Activated naive CD8-positive, alpha-beta T cell (primary cell): ENCODE measurements around the gene ST8SIA5.

Source experiments
- H3K27ac Mint-ChIP-seq: one replicate; pipeline ENCODE4 v1.8.0; 2021; ENCODE audit warnings: mixed read lengths
- H3K27me3 Mint-ChIP-seq: one replicate; pipeline ENCODE4 v1.8.0; 2021; ENCODE audit warnings: mixed read lengths
- H3K36me3 Mint-ChIP-seq: one replicate; pipeline ENCODE4 v1.8.0; 2021; ENCODE audit warnings: mixed read lengths
- H3K4me1 Mint-ChIP-seq: one replicate; pipeline ENCODE4 v1.8.0; 2021; ENCODE audit warnings: low read depth, mixed read lengths
- H3K4me3 Mint-ChIP-seq: one replicate; pipeline ENCODE4 v1.8.0; 2021; ENCODE audit warnings: mild to moderate bottlenecking, mixed read lengths
- H3K9me3 Mint-ChIP-seq: one replicate; pipeline ENCODE4 v1.8.0; 2021; ENCODE audit warnings: low read depth, mixed read lengths

Gene ST8SIA5

DNA sequence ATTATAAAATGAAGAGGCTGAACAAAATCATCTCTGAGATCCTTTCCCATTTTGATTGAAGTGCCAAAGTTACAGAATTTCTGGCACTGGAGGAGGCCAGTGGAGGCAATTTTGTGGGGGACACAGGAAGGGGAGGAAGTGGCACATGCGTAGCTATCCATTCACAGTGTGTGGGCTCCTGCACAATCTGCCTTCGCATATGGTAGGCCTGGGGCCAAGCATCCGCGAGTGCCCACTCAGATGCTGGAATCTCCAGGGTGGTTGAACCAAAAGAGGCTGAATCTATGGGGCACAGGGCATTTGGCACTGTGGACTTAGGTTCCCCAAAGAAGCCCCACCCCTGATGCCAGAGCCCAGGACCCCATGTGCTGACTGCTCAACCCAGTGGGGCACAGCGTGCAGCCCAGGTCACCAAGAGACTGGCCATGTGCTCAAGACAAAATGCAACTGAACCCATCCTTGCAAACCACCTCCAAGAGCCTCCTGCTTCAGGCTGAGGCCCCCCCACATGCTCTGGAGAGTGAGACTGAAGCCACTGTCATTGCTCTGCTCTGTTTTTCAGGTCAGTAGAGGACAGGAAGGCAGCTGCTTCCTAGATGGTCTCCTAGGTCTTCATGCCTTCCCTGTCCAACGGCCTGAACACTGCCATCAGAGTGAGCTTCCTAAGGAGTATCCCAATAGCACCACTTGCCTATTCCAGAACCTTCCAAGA lies 28.5 kb downstream of the ST8SIA5 start:
- Mint-ChIP-seq H3K4me3 (no peak overlapping the region), H3K4me1 (no peaks in the 10 kb centered on the region), H3K27me3 (peaks cover 5% of the 10 kb centered on the region), H3K27ac (no peak overlapping the region), H3K9me3 (peaks cover 4% of the 10 kb centered on the region), H3K36me3 (no peaks in the 10 kb centered on the region)

DNA sequence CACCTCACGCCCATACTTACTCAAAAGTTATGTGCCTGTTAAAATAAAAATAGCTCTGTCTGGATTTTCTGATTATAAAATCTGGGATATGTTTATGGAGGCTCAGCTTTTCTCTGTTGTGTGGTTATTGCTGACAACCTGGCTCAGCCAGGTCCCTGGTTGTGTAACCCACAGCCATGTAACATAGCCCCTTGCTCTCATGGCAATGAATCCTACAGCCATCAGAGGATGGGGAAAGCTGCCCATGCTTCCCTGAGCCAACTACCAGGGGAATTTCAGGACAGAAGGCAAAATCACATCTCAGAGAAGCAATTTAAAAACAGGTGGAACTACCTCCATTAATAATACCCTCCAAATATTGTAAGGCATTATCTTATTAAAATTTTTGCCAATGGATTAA lies 29.7 kb downstream of the ST8SIA5 start:
- peaks cover 4% of the 10 kb centered on the region for H3K9me3 Mint-ChIP-seq
- peaks cover 5% of the 10 kb centered on the region for H3K27me3 Mint-ChIP-seq
- no peak overlapping the region for H3K27ac Mint-ChIP-seq
- H3K4me1 Mint-ChIP-seq: no peaks in the 10 kb centered on the region
- H3K4me3 Mint-ChIP-seq: no peak overlapping the region
- H3K36me3 Mint-ChIP-seq: no peaks in the 10 kb centered on the region

DNA sequence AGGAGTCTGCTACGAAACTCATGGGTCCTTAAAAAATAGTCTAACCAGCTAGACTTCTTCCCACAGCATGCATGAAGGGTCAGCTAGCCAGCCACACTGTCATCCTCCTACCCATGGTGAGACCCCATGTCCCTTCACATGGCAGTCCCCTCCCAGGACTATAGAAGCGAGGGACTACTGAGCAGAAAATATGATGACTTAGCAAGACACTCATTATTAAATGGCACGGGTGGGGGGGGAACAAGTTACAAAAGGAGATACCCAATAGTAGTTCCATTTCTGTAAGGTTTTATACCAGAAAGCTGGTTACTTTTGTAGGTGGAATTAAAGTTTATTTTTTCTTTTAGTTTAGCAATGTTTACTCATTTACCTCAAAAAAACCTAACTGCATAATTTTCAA lies 31.5 kb downstream of the ST8SIA5 start:
- Mint-ChIP-seq H3K4me1 (no peaks in the 10 kb centered on the region), H3K27ac (no peak overlapping the region), H3K27me3 (peaks cover 5% of the 10 kb centered on the region), H3K4me3 (no peak overlapping the region), H3K36me3 (no peaks in the 10 kb centered on the region), H3K9me3 (no peaks in the 10 kb centered on the region)

DNA sequence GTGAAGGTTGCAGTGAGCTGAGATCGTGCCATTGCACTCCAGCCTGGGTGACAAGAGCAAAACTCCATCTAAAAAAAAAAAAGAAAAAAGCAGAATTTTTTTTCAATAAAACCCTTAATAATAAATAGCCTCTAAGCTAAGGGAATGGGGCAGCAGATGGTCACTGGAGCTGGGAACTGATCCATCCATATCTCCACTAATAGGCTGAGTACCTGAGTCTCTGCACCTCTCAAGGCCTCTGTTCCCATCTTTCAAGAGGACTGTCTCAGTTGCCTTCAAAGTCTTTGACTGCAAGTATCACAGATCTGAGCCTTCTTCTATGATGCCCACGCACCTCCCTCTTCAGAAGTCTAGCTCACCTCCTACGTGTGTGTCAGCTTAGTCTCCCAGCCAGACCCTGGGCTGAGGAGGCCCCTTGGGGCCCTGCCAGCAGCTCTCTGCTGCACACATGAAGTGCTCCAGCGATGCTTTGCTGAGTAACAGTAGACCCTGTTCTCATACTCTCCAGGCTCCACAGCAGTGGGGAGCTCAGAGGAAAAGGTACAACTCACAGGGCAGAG lies 32.9 kb downstream of the ST8SIA5 start:
- no peaks in the 10 kb centered on the region for H3K9me3 Mint-ChIP-seq
- H3K4me3 Mint-ChIP-seq: no peak overlapping the region
- H3K27me3 Mint-ChIP-seq: peaks cover 2% of the 10 kb centered on the region
- H3K36me3 Mint-ChIP-seq: no peaks in the 10 kb centered on the region
- no peak overlapping the region for H3K27ac Mint-ChIP-seq
- H3K4me1 Mint-ChIP-seq: no peaks in the 10 kb centered on the region

DNA sequence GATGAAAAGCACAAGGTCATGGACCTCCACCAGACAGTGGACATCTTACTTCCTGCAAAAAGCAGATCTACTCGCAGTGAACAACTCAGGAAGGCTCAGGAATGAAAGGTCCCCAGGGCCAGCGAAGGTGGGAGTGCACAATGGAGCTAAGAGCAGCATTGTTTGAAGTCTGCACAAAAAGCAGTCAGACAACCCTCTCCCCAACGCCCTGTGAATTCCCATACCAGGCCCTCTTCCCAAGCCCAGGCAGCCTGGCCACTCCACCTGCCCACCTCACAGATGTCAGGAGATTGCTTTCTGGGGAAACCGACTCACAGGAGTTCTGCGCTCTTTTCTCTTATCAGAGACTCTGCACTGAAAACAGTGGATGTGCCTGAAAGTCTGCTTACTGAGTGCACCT lies 34.8 kb downstream of the ST8SIA5 start:
- peaks cover 2% of the 10 kb centered on the region for H3K27me3 Mint-ChIP-seq
- no peaks in the 10 kb centered on the region for H3K36me3 Mint-ChIP-seq
- no peaks in the 10 kb centered on the region for H3K4me1 Mint-ChIP-seq
- no peak overlapping the region for H3K4me3 Mint-ChIP-seq
- H3K27ac Mint-ChIP-seq: no peak overlapping the region
- no peaks in the 10 kb centered on the region for H3K9me3 Mint-ChIP-seq

DNA sequence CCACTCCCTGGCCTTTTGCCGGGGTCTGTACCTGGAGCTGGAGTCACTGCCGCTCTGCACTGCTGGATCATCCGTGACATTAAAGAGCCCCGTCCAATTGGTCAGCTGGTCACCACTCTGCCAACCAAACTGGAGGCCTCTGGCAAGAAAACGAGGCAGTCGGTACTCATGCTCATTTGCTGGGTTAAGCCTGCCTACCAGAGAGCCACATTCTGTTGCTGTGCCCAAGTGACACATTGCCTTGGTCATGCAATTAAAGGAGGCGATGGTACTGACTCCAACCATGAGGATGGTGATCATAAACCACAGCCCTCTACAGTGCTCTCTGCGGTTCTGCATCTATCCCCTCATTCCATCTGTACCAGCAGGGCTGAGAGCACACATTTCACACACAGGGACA lies 35.5 kb downstream of the ST8SIA5 start:
- Mint-ChIP-seq H3K4me1 (no peaks in the 10 kb centered on the region), H3K27ac (no peak overlapping the region), H3K27me3 (peaks cover 2% of the 10 kb centered on the region), H3K4me3 (no peak overlapping the region), H3K36me3 (no peaks in the 10 kb centered on the region), H3K9me3 (no peaks in the 10 kb centered on the region)

DNA sequence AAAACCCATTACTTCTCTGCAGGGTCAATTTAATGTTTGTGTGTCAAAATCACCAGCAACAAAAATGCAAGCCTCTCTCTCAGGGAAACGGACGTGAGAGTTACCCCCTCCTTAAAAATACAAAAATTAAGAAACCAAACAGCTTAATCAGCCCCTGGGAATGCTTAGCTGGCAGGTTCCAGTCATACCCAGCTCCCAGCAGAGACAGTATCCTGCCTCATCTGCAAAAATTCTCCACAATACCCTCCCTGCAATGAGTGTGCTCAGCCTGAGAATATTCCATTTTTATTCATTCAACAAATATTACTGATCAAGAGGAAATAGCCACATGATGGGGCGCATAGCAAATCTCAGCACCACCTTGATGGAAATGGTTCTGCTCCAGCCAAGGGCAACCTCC lies 36.3 kb downstream of the ST8SIA5 start:
- Mint-ChIP-seq H3K27ac (no peak overlapping the region), H3K4me3 (no peak overlapping the region), H3K4me1 (no peaks in the 10 kb centered on the region), H3K9me3 (no peaks in the 10 kb centered on the region), H3K27me3 (peaks cover 2% of the 10 kb centered on the region), H3K36me3 (no peaks in the 10 kb centered on the region)

DNA sequence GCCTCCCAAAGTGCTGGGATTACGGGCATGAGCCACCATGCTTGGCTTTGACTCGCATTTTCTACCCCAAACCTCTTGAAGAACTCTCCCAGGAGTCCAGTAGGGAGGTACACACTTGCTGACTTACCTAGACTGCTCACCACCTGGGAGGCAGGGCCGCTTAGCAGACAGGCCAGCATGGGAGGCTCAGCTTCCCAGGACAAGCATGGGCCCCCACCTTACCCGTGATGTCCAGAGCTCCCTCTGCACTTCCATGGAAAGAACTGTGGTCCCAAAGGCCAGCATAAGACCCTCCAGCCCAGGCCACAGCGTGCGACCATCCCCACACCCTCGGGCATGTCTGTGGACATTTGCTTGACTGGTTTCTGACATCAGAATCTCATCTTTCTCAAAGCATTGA lies 36.8 kb downstream of the ST8SIA5 start:
- Mint-ChIP-seq H3K27ac (no peak overlapping the region), H3K4me3 (no peak overlapping the region), H3K9me3 (no peaks in the 10 kb centered on the region), H3K27me3 (peaks cover 2% of the 10 kb centered on the region), H3K36me3 (no peaks in the 10 kb centered on the region), H3K4me1 (no peaks in the 10 kb centered on the region)

DNA sequence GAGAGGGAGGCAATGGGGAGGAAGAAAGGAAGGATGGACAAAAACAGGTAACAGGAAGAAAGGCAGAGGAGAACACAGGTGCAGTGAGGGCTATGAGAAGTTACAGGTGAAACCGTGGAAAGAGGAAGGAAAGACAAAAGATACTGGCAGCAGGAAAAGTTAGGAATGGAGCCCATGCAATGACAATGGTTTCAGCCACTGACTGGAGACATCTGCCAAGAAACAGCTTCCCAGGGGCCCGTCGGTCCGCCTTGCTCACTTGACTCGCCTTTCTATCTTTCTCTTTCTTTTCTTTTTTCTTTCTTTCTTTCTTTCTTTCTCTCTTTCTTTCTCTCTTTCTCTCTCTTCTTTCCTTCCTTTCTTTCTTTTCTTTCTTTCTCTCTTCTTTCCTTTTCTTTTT lies 37.5 kb downstream of the ST8SIA5 start:
- H3K27me3 Mint-ChIP-seq: peaks cover 2% of the 10 kb centered on the region
- no peaks in the 10 kb centered on the region for H3K36me3 Mint-ChIP-seq
- H3K4me3 Mint-ChIP-seq: no peak overlapping the region
- H3K4me1 Mint-ChIP-seq: no peaks in the 10 kb centered on the region
- no peak overlapping the region for H3K27ac Mint-ChIP-seq
- no peaks in the 10 kb centered on the region for H3K9me3 Mint-ChIP-seq

DNA sequence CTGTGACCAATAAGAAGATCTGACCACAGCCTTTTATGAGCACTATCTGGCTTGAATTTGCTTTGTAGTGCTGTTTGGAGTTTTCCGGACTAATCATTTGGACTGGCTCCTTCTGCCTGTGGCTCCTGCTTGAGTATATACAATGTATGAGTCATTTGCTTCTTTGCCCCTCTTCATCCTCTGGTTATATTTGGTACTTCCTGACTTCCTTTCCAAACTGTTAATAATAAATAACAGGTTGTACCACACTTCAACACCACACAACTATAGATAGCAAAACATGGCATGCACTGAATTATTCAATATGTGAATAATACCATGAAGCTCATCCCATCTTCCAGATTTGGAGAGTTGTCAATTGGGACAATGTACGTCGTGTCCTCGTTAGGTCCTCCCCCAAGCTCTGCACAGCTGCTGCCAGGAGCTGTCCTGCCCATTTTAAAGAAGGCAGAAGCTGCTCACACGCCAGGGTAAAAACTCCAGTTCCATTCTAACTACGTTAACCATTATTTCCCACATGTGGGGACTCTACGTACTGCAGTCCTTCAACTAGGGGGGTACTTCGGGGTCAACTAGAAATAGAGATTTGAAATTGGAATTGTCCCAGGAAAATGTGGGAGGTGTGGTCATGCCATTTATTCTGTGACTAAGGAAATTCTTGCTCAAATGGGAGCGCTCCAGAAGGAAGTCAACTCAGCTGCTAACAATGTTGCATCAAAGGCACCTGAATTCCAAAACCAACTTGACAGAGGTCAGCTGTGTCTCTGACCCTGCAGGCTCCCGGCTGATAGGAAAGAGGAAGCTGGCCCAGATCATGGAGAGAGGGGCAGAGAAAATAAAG lies 38.1 kb downstream of the ST8SIA5 start:
- Mint-ChIP-seq H3K36me3 (no peaks in the 10 kb centered on the region), H3K9me3 (no peaks in the 10 kb centered on the region), H3K27me3 (peaks cover 2% of the 10 kb centered on the region), H3K4me1 (no peaks in the 10 kb centered on the region), H3K4me3 (no peak overlapping the region), H3K27ac (no peak overlapping the region)

DNA sequence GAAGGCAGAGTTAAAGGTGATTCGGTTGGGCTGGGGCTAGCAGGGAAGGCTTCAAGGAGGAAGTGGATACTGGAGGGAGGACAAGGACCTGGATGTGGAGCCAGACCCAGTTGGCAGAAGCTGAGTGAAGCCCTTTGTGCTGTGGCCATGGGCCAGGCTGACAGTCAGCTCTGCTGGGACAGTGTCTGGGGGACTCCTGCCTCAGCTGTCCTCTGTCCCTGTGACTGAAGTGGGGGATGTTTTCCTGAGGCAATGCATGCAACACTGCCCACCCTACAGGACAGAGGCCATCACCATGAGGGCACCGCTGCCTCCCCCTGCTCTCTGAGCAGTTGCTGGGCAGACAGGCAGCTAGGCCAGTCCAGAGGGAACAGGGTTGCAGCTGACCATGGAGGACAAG lies 40.0 kb downstream of the ST8SIA5 start:
- no peak overlapping the region for H3K4me3 Mint-ChIP-seq
- H3K9me3 Mint-ChIP-seq: no peaks in the 10 kb centered on the region
- no peaks in the 10 kb centered on the region for H3K36me3 Mint-ChIP-seq
- H3K27ac Mint-ChIP-seq: no peak overlapping the region
- H3K4me1 Mint-ChIP-seq: no peaks in the 10 kb centered on the region
- peaks cover 2% of the 10 kb centered on the region for H3K27me3 Mint-ChIP-seq

DNA sequence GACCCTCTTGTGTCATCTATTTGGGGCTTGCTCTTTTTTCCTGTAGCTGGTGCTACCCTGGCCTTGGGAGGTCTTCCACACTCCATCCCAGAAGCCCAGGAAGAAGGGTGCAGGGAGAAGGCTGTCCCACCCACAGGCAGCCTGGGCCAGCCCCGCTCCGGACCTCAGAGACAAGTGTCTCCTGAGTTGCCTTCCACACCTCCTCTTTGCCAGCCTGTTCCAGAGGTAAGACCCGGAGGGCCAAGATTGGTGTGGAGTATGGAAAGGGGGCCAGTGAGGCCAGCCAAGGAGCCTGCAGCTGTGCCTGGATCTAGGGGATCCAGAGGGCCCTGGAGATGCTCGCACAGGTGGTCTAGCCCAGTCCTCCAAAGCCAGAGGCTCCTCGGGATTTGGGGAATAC lies 40.5 kb downstream of the ST8SIA5 start:
- Mint-ChIP-seq H3K27ac (no peak overlapping the region), H3K9me3 (no peaks in the 10 kb centered on the region), H3K36me3 (no peaks in the 10 kb centered on the region), H3K4me1 (no peaks in the 10 kb centered on the region), H3K27me3 (peaks cover 2% of the 10 kb centered on the region), H3K4me3 (no peak overlapping the region)

DNA sequence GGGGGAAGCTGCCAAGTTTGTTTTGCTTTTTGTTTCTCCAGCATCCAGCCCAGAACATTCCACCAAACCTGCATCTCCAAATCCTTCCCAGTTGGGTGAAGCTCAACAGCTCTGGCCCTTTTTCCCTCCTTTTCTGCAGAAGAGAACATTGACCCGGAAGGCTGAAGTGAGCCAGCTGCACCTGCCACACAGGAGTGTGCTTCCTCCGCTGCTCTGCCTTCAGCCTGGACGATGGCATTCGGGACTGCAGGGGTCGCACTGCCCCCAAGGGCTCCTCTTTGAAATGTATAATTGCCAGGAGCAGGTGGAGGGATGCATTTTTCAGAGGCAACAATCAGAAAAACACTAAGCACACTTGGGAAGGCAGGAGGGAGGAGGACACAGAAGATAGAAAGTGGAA lies 41.8 kb downstream of the ST8SIA5 start:
- Mint-ChIP-seq H3K4me1 (no peaks in the 10 kb centered on the region), H3K9me3 (no peaks in the 10 kb centered on the region), H3K4me3 (no peak overlapping the region), H3K27ac (no peak overlapping the region), H3K36me3 (no peaks in the 10 kb centered on the region), H3K27me3 (peaks cover 2% of the 10 kb centered on the region)

DNA sequence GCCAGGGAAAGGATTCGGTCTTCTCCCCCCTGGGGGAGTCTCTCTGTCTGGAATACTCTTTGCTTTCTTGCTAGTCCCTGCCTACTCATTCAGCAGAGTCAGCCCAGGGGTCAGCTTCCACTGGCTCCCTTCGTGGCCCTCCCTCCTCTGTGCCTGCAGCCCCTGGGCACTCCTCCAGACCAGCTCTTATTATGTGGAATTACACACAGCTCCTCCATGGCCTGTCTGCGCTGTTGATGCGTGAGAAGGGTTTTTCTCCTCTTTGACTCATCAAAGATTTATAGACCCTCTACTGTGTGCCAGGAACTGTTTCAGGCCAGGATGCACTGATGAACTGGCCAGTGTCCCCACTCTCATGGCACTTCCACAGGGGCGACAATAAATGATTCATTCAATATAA lies 44.4 kb downstream of the ST8SIA5 start:
- Mint-ChIP-seq H3K27me3 (no peaks in the 10 kb centered on the region), H3K4me1 (no peaks in the 10 kb centered on the region), H3K36me3 (no peaks in the 10 kb centered on the region), H3K9me3 (no peaks in the 10 kb centered on the region), H3K4me3 (no peak overlapping the region), H3K27ac (no peak overlapping the region)

DNA sequence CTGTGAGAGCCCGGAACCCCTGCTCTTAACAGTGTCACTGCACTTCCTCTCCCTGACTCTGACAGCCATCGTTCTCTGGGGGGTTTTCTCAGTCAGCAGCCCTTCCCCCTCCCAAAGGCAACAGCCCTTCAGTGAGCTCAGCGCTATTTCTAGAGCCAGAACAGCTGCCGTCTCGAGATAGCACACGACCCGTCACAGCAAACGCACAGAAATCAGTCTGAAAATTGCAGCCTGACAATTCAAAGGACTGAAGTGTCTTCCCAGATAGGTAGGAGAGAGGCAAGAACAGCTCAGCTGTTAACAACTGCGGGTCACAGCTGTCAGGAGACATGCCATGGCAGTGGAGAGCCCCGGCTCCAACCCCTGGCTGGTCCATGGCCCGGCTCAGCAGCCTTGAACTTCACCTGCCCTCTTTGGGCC lies 45.4 kb downstream of the ST8SIA5 start:
- H3K9me3 Mint-ChIP-seq: no peaks in the 10 kb centered on the region
- no peaks in the 10 kb centered on the region for H3K36me3 Mint-ChIP-seq
- no peak overlapping the region for H3K4me3 Mint-ChIP-seq
- H3K27me3 Mint-ChIP-seq: no peaks in the 10 kb centered on the region
- H3K27ac Mint-ChIP-seq: no peak overlapping the region
- no peaks in the 10 kb centered on the region for H3K4me1 Mint-ChIP-seq
